NCI-H128 (cell line): ENCODE data around the gene LARP4B.
A peak's percentile ranks its signal among the peaks of the same experiment; 100 is the strongest.
"Not testable (repeated sequence)": the region's sequence is repeated elsewhere in the genome, so short reads cannot be mapped to it uniquely, and the experiment has no call there.

Experiments
- DNase-seq: peaks from one replicate; lab custom pipeline; 2025; ENCODE audit not compliant: unreplicated experiment; lab: John Stamatoyannopoulos, UW

LARP4B gene

DNA sequence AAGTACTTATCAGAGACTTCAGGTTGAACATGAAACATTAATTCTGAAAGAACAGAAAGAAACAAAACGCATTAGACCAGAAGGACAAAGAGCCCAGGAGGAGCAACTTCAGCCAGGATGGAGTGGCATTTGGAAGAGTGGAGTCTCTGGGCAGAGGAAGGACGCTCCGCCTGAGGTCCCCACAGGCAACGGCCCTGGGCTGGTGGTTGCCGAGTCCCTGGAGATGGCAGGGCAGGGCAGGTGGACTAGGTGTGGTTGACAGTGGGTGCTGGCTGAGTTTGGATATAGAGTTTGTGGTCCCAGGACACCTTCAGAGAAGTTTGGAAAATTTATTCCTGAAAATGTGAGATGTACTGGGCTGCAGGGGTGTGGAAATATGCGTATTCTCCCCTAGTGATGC is 27.4 kb upstream of the LARP4B start:
- no peak for DNase-seq

DNA sequence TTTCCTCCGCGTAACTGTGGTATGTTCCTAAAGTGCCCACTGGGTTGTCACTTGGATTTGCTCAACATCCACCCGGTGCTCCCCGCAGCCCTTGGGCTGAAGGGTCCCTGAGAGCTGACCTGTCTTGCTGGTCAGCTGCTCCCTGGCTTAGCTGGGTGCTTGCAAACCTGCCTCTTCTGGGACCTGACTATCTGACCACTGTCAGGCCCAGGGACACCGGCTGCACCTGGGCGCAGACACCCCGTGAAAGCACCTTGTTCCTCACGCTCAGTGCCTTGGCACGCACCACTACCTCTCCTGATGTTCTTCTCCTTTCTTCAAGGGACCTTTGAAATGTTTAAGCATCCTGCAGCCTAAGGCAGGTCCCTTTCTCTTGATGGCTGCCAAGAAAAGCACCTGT is 26.6 kb upstream of the LARP4B start:
- DNase-seq, result no peak

DNA sequence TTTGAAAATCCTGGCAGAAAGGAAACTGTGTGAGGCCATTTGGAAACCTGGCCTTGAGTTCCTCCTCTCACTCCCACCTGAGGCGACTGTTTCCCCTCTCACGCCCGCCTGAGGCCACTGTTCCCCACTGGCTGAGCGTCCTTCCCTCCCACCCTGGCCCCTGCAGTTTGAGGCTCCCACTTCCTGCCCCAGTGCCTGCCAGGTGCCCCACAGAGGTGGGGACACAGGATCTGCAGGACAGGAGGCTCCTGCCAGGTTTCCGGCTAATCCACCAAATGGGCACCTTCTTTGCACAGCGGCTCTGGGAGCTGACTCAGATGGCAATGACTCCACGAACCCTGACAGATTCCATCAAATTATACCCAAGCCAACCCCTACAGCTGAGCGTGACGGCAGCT is 24.3 kb upstream of the LARP4B start:
- no peak for DNase-seq

DNA sequence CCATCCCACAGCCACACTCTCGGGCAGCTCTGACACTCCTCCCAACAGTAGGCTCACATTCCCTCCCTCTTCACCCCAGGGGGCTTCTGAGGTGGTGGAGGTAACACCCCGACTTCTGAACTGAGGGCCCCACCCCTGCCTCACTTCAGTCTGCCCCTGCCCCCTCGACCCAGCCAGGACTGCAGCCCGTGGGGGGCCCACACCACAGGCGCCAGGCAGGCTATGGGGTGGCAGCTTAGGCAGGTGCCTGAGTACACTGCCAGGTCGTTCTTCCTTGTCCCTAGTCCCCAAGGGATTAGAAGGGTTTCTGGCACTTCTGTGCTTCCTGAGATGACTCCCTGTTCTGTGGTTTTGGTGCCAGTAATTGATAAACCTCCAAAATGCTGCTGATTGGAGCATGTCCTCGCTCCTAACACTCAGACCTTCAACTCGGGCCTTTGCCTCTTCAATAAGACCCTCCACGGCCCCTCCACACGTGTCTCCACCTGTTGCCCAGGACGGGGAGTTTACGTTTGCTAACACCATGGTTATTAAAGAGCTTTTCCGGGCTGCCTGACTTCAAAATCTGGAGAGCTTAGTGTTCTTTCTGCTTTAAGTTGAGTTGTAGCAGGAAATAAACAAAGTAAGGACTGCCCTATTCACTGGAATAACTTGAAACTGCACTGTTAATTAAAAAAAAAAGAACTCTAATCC is 23.8 kb upstream of the LARP4B start:
- DNase-seq, result no peak

DNA sequence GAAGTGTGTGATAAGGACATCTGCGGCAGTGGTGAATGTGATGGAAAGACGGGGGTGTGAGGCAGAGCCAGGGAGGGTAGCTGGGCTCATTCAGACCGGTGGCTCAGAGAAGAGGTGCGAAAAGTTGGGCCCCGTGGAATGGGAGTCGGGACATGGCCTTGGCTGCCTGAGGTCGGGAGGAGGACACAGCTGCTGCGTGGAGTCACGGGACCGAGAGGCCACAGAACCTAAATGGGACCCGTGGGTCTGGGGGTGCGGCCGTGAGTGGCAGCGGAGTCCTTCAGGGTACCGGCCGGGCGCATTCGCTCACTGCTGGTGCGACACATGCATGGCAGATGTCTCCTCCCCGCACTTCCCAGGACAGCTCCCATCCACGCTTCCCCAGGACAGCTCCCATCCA is 22.9 kb upstream of the LARP4B start:
- DNase-seq, result no peak

DNA sequence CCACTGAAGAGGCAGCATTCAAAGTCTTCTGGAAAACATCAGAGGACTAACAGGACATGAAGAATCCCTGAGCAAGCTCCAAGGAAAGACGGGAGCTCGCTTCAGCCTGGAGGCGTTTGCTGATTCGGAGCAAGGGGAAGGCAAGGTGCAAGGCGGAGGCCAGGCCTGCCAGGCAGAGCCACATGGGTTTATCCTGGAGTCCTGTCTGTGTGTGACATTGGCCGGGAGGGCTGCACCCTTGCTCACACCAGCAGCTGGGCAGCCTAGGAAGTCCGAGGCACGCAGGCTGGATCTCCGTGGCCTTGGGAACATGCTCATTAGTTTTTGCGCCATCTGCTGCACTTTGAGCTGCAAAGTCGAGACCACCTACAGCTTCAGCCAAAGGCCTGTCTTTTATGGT is 22.3 kb upstream of the LARP4B start:
- DNase-seq, result no peak

DNA sequence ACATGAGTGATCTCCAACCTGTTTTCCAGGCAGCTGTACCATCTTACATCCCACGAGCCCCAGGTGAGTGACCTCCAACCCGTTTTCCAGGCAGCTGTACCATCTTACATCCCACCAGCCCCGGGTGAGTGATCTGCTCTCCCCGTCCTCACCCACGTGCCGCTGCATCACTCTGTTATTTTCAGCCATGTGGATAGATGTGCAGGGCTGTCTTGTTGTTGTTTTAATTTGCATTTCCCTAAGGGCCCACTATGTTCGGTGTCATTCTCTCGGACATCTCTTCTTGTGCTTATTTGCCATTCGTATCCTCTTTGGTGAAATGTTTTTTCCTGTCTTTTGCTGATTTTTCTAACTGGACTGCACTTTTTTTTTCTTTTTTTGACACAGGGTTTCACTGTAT is 17.9 kb upstream of the LARP4B start:
- DNase-seq, result no peak

DNA sequence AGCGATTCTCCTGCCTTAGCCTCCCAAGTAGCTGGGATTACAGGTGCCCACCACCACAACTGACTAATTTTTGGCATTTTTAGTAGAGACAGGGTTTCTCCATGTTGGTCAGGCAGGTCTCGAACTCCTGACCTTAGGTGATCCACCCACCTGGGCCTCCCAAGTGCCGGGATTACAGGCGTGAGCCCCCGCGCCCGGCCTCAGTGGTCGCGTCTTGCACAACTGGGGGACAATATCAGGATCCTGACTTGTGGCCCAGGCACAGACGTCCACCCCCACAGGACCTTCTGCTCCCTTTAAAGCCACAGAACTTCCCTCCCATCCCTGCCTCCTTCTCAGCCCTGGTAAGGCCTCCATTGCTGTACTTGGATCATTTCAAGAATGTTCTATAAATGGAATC is 16.8 kb upstream of the LARP4B start:
- no peak for DNase-seq

DNA sequence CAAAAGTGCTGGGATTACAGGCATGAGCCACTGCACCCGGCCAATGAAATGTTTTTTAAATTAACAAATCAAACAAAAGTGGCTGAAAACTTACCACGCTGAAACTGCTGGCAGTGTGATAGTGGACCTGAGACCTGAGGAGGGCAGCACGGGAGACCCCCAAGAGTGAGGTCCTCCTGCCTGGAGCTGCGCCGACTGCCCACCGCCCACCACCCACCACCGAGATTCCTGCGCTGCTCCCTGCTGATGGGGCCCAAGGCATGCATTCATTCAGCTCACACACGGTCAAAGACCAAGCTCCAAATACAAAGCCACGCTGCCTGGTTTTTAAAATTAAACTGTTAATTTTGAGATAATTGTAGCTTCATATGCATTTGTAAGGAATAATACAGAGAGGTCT is 16.4 kb upstream of the LARP4B start:
- DNase-seq, result no peak

DNA sequence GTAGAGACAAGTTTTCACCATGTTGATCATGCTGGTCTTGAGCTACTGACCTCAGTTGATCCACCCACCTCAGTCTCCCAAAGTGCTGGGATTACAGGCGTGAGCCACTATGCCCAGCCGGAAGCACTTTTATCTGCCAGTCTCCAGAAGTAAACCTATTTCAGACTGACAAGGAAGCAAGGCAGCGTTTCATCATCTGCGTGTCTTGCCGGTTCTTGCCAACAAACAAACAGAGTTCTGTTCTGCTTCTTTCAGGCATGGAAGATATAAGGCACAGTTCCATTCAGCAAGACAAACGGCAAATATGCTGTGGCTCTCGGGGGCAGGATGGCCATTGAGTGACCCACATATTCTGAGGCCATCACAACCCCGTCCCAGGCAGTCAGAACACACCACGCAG is 15.5 kb upstream of the LARP4B start:
- no peak for DNase-seq

DNA sequence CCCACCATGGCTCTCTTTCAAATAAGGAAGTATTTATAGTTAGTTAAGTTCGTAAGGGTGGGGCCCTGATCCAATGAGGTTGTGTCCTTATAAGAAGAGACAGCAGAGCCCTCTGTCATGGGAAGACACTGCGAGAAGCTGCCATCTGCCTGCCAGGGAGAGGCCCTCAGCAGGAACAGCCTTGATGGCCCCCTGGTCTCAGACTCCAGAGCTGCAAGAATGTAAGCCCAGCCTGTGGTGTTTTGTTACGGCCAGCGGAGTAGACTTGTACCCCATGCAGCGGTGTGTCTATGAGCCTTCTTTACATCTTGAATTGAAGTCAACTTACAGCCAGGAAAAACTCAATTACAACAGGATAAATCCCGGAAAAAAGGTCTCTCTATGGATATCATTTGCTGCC is 14.3 kb upstream of the LARP4B start:
- no peak for DNase-seq

DNA sequence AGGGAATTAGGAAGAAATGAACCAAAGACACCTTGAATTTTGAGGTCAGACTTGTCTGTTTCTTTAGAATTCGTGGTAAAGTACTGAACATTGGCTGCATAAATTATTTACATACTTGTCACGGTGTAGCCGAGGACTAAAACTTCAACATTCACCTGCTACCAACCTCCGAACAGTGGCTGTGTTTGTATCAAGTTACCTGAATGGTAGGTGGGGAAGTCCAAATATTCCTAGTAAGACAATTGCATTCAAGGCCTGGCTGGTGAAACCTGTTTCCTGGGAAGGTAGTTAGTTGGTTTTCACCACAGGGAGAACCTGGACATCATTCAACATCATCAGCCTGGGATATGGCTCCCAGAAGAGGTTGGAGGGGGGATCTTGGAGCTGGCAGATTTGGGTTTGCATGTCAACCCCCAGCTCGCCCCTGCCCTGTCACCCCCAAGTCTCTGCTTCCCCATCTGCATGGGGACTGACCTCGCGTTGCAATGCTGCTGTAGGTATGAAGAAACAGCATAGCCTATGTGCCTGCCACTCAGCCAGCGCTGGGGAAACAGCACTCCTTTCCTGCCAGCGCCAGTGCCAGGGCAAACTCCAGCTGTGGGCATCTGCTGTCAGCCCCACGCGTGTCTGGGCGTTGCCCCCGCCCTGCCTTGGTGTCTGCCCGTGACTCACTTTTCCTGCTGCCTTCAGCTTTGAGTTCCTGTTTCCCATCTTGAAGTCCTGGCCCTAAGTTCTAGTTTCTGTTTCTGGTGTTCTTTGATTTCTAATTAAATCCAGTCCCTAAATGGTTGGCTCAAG is 12.7 kb upstream of the LARP4B start:
- DNase-seq, result no peak

DNA sequence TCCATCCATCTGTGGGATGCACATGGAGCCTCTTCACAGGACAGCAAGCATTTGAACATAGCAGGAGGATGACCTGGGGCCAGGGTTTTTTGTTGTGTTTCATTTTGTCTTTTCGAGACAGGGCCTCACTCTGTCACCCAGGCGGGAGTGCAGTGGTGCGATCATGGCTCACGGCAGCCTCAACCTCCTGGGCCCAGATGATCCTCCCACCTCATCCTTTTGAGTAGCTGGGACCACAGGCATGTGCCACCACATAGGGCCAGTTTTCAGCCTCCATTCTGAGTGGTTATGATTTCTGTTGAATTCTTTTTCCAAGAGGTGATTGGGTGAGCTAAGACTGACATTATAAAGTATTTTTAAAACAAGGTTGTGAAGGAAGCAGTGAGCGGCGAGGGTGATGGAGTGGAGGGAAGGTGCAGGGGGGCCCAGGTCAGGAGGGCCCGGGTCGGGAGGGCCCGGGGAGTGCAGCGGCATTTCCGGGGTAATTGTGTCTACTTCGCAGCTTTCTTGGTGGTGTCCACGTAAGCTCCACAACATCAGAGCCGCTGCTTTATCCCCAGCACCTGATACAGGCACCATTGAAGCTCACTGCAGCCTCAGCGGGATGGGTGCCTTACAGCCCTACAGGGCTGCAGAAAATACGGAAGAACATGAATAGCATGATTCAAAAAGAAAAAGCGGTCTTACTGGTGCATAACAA is 12.0 kb upstream of the LARP4B start:
- no peak for DNase-seq

DNA sequence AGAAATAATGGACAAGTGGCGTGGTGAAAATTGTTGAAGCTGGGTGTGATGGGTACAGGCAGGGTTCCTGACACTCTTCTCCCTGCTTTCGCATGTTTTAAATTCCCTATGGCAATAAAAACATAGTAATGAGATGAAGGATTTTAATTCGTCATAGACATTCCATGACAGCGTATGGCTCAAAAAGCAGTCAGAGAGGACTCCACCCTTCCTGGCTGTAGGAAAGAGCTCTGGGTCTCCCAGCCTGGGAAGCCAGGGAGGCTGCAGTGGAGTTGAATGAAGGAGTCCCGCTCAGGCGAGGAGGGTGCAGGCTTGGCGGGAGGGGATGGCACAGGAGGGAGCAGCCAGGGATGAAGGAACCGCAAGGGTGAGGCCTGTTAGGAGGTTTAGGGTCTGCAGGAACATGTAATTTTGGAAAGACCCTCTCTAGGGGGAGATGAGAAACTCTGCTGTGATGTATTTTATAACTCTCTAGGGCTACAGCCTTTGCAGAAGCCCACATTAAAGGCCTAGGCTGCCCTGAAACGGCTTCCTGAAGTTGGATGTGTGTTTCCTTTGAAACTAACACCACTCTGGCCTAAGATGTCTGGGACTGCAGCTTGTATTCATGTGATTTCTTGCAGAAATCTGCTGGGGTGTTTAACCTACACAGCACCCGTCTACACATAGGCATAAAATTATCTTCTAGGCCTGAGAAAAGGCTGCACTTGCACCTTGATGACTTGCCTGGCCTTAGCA is 7.6 kb upstream of the LARP4B start:
- no peak for DNase-seq

DNA sequence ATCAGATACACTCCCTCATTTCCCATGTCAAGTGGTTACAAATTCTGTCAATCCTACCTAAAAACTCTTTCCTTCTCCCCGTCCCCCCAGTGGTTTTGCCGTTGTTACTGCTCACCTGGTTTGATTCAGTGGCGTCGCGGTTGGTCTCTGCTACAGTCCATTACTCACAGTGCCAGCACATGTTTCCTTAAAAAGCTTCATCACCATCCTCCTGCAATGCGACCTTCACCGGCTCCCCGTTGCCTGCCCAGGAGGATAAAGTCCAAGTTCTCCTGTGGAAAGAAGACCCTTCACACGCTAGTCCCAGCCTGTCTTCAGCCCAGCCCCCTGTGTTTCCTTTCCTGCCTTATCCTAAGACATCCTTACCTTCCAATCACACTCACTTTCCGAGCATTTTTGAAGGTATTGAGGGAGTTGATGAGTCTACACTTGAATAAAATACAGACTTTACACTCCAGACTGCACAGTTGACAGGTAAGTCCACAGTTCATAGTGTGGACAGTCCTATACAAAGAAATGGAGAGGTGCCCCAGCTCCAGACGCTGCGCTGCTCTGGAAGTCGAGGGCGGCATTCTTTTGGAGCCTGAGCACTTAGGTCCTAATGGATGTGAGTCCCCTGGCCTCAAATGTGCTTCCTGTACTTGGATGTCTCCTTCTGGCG is 3.4 kb upstream of the LARP4B start:
- no peak for DNase-seq

DNA sequence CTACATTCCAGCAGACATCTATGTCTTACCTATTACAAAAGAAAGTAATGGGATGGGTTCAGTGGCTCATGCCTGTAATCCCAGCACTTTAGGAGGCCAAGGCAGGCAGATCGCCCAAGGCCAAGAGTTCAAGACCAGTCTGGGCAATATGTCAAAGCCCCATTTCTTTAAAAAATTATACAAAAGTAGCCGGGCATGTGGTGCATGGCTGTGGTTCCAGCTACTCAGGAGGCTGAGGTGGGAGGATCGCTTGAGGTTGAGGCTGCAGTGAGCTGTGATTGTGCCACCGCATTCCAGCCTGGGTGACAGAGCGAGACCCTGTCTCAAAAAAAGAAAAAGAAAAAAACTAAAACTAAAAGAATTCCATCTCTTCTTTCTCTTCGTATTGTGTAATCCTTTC is 2.7 kb upstream of the LARP4B start:
- DNase-seq, result not testable (repeated sequence)

DNA sequence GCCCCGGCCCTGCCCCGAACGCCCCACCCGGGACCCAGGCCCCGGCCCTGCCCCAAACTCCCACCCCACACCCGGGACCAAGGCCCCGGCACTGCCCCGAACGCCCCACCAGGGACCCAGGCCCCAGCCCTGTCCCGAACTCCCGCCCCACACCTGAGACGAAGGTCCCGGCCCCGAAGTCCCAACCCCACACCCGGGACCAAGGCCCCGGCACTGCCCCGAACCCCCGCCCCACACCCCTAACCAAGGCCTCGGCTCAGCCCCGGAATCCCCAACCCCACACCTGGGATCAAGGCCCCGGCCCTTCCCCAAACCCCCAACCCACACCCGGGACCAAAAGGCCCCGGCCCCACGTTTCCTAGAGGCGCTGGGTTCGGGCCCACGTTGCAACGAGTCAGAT is 1.1 kb upstream of the LARP4B start:
- DNase-seq, result no peak

DNA sequence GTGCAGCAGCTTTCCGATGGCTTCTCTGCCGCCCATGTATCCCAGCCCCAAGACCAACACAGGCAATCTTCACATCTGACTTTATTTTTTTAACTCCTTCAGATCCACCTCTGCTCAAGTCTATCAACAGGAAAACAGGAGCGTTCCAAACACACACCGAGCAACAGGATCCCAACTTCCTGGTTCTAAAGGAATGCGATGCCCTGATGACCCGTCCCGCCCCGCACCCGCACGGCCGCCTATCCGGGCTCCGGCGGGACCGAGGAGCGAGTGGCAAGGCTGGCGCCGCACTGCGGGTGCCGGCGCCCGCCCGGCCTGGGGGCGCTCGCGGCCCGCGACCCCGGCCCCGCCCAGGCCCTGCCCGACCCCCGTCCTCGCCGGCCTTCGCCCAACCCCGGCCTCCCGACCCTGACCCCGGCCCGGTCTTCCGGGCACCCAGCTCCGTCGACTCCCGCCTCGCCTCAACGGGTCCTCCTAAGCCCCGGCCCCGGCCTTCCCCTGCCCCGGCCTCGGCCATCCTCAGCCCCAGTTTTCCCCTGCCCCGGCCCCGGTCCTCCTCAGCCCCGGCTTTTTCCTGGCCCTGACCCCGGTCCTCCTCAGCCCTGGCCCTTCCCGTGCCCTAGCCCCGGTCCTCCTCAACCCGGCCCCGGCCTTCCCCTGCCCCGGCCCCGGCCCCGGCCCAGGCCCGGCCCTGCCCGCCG is 730 bp downstream of the LARP4B start:
- DNase-seq, result peak; percentile 1

DNA sequence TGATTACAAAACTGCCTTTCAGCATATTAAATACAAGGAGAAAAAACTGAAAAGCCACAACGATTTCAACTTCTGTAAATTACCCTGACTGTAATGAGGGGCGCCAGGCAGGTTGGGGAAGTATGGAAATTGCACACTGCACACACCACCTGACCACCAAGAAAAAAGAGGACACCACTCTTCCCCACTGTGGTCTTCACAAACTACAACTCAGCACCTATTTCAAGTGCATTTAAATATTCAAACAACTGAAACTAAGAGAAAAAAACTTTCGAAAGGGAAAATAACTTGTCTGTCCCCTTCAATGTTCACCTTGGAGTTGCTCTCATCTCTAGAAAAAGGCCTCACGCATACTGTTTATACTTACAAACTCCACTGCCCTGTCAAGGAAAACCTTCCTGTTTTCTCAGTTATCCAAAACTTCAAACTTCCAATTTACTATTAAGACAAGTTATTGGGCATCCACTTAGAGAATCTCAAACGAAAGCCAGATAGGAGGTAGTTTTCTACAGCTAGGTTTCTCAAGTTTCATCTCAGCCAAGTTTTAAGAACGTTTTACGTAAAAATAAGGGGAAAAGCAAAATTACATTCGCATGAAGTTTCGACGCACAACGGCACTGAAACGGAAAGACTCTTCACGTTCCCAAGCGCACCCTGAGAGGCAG is 1.4 kb downstream of the LARP4B start:
- DNase-seq, result no peak

DNA sequence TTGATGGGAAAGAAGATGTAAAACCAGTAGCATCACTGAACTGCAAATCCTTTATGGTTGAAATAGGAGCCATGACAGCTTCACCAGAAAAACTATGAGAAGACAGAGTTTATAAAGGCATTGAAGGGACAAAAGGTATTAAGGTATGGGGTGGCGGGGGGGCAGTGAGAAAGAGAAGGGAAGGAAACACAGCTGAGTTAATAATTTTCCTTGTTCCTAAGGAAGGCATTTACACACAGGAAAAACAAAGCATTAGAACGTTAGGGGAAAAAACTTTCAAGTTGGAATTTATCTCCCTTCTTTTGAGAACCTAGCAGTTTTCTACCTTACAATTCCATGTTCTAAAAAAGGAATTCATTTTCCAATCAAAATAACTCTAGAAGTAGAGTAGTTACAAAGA is 4.4 kb downstream of the LARP4B start:
- DNase-seq, result no peak
